ENCODE measurements around the gene MIB2.

DNA sequence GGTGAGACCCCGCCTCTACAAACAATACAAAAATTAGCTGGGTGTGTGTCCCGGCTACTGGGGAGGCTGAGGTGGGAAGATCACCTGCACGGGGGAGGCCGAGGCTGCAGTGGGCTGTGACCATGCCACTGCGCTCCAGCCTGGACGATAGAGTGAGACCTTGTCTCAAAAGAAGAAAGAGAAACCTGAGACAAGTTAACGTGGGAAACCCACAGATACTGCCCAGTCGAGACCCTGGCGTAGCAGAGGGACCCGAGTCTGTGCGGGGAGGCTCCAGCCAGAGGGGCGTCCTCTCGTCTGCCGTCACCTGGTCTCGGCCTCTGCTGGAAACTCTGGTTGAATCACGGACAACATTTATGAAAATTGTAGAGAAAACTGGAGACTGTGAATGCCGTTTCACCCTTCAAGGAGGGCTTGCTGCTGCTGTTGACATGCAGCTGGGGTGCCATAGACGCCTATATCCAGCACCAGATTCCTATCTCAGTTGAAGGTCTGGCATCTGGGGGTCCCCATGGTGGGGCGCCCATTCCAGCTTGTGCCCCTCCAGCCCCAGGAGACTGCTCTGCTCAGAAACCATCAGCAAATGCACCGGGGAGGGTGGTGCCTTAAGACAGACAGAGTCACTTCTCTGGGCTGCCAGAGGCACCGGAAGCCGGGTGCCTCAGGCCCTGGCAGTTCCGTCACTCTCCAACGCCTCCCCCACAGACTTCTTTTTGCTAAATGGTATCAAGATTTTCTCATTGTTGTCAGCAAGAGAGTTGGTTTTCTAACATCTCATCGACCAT is 57.1 kb downstream of the MIB2 start:
- no peak for TF ChIP-seq EP300 (IDR thresholded peaks at IDR 0.05)
- TF ChIP-seq, protein P1, sequence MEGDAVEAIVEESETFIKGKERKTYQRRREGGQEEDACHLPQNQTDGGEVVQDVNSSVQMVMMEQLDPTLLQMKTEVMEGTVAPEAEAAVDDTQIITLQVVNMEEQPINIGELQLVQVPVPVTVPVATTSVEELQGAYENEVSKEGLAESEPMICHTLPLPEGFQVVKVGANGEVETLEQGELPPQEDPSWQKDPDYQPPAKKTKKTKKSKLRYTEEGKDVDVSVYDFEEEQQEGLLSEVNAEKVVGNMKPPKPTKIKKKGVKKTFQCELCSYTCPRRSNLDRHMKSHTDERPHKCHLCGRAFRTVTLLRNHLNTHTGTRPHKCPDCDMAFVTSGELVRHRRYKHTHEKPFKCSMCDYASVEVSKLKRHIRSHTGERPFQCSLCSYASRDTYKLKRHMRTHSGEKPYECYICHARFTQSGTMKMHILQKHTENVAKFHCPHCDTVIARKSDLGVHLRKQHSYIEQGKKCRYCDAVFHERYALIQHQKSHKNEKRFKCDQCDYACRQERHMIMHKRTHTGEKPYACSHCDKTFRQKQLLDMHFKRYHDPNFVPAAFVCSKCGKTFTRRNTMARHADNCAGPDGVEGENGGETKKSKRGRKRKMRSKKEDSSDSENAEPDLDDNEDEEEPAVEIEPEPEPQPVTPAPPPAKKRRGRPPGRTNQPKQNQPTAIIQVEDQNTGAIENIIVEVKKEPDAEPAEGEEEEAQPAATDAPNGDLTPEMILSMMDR (IDR thresholded peaks at IDR 0.05) = no peak
- TF ChIP-seq POLR2A (IDR thresholded peaks at IDR 0.05) = no peak

All from ovary (tissue), 3 donors.